ENCODE results near the gene ATP7B.

Gene ATP7B

DNA sequence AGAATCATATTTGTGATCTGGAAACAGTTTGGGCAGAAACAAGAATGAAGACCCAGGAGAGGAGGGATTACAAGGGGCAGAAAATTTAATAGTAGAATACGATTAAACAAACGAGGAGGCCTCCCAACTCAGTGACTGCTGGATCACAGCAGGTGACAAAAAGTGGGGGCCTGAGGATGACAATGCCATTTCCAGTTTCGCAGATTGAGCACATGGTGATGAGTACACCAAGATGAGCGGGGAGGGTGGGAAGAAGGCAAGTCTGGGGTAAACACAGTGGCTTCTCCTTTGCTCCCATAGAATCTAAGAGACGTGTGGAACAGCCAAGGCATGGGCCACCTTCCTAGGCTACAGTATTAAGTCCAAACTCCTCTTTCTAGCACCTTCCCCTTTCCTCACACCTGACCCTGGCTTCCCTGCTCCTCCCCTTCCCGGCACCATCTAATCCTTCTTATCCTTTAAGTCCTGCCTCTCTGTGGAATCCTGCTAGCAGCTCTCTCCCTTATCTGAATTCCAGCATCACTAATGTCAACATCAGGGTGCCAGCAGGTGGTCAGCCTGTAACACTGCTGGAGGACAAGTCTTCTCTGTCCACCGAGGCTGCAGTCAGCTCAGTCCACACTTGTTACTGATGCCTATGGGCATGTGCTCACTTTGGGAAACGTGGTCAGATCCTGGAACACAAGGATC, 13.5 kb downstream of the ATP7B start:
- no peak for DNase-seq
- TF ChIP-seq, protein P1, sequence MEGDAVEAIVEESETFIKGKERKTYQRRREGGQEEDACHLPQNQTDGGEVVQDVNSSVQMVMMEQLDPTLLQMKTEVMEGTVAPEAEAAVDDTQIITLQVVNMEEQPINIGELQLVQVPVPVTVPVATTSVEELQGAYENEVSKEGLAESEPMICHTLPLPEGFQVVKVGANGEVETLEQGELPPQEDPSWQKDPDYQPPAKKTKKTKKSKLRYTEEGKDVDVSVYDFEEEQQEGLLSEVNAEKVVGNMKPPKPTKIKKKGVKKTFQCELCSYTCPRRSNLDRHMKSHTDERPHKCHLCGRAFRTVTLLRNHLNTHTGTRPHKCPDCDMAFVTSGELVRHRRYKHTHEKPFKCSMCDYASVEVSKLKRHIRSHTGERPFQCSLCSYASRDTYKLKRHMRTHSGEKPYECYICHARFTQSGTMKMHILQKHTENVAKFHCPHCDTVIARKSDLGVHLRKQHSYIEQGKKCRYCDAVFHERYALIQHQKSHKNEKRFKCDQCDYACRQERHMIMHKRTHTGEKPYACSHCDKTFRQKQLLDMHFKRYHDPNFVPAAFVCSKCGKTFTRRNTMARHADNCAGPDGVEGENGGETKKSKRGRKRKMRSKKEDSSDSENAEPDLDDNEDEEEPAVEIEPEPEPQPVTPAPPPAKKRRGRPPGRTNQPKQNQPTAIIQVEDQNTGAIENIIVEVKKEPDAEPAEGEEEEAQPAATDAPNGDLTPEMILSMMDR (IDR thresholded peaks at IDR 0.05) = no peak
- intact Hi-C loops (cut with DNase I; ENCODE audit: low total_unique reads) = no loop called here
- Histone ChIP-seq H3K27me3 (no peaks in the 10 kb centered on the region), H3K9me3 (no peaks in the 10 kb centered on the region), H3K4me1 (peaks cover 0 to 24% (median 17%) of the 10 kb centered on the region in 4 donors), H3K27ac (no peak overlapping the region), H3K36me3 (no peaks in the 10 kb centered on the region), H3K4me3 (no peak overlapping the region)

DNA sequence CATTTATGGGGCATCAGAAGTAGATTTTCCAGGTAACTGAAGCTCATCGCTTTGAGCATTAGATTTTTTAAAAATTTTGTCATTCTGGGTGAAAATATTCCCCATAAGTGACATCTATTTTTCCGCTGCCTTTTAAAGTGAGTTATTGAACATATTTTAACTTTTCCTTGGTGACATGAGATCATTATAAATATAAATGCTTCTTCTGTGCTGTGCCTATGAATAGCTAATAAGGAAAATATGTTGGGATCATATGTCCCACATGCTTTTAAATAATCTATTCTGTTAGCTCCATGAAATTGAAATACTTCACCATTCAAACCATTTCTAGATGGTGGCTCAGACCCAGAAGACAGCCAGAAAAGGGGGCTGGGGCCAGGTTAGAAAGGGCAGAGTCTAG, 14.1 kb downstream of the ATP7B start:
- no peak overlapping the region for H3K4me3 ChIP-seq
- no peak overlapping the region for H3K27ac ChIP-seq
- TF ChIP-seq, protein P1 (IDR thresholded peaks at IDR 0.05) = no peak
- DNase-seq = no peak
- no peaks in the 10 kb centered on the region for H3K36me3 ChIP-seq
- peaks cover 0 to 24% (median 17%) of the 10 kb centered on the region in 4 donors for H3K4me1 ChIP-seq
- H3K27me3 ChIP-seq = no peaks in the 10 kb centered on the region
- intact Hi-C loops (cut with DNase I; ENCODE audit: low total_unique reads) = no loop called here
- no peaks in the 10 kb centered on the region for H3K9me3 ChIP-seq

DNA sequence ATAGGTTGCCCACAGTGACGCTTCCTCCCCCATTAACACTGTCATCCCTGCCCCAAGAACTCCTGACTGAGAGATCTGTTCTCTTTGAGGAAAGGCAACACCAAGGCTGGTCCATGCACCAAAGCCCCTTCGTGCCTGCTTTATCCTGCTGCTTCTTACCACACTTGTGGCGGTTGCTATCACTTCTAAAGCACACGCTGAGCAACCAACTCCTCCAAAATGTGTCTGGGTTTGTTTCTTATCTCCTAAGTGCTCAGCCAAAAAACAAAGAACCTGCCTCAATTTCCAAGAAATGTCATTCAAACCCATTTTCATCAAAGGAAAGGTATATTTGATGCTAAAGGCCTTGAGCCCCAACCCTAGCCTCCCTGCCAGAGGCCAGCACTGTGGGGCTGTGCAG, 14.6 kb downstream of the ATP7B start:
- intact Hi-C loops (cut with DNase I; ENCODE audit: low total_unique reads) = no loop called here
- H3K9me3 ChIP-seq = no peaks in the 10 kb centered on the region
- no peaks in the 10 kb centered on the region for H3K27me3 ChIP-seq
- H3K27ac ChIP-seq = no peak overlapping the region
- no peak for DNase-seq
- TF ChIP-seq, protein P1 (IDR thresholded peaks at IDR 0.05) = no peak
- H3K4me3 ChIP-seq = no peak overlapping the region
- H3K4me1 ChIP-seq = peaks cover 0 to 24% (median 17%) of the 10 kb centered on the region in 4 donors
- no peaks in the 10 kb centered on the region for H3K36me3 ChIP-seq

DNA sequence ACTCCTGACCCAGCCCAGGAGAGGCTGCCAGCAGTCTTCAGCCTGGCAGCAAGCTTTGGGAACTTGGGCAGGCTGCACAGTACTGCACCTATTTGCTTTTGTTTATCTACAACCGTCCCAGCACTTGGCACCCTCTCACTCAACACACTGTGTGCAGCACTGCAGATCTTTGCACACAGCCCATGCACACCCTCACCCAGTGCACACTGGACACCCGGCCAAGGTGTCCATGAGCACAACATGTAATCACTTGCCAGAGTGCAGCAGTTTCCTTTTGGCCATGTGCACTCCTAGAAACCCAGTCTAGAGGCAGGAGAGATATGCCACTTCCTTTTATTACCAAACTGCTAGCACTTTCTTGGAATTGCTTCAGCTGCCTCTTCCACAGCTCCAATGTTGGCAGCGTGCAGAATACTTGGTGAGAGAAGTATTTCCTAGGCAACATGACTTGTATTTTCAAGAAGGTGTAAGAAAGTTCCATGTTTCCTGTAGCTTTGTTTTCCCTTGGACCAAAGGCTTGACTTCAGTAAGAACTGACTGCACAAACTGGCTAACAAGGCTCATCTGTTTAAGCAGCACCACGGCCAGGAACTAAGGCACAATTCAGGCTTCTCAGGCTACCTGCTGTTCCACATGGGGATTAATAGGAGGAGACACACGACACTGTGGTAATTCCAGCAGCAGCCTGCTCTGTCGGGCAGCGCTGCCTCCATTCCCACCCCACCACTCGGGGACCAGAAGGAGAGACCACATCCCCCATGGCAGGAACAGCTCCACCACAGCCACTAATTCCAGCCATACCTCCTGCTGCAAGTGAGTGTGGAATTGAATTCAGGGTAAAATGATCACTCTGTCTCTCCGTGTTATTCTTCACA, 15.3 kb downstream of the ATP7B start:
- Histone ChIP-seq H3K36me3 (no peaks in the 10 kb centered on the region), H3K4me1 (peaks cover 0 to 24% (median 17%) of the 10 kb centered on the region in 4 donors), H3K4me3 (no peak overlapping the region), H3K27me3 (no peaks in the 10 kb centered on the region), H3K27ac (no peak overlapping the region), H3K9me3 (no peaks in the 10 kb centered on the region)
- intact Hi-C loops (cut with DNase I; ENCODE audit: low total_unique reads) = no loop called here
- DNase-seq = no peak
- TF ChIP-seq, protein P1 (IDR thresholded peaks at IDR 0.05) = no peak

DNA sequence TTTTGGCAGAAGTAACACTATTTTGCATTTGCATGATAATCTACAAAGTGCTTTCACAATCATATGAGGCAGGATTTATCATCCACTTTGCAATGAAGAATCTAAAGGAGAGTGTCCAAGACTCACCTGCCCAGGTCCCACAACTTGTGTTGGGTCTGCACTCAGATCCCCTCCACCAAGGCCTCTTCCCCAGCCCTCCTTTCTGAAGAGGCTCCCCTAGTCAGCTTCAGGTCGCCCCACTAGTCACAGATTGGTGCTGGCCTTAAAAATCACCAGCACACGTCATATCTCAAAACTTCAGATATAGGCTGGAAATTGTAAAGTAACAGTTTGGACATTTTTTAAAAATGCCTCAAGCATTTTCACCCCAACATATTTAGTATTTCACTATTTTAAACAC, 17.5 kb downstream of the ATP7B start:
- Histone ChIP-seq H3K9me3 (no peaks in the 10 kb centered on the region), H3K27ac (no peak overlapping the region), H3K36me3 (no peaks in the 10 kb centered on the region), H3K27me3 (no peaks in the 10 kb centered on the region), H3K4me1 (peaks cover 0 to 19% (median 13%) of the 10 kb centered on the region in 4 donors), H3K4me3 (no peak overlapping the region)
- TF ChIP-seq, protein P1 (IDR thresholded peaks at IDR 0.05) = no peak
- no peak for DNase-seq
- intact Hi-C loops (cut with DNase I; ENCODE audit: low total_unique reads) = no loop called here

Measured in tibial artery (tissue), 4 donors.